ENCODE measurements around the gene LBP.
"Not testable (repeated sequence)": the region's sequence is repeated elsewhere in the genome, so short reads cannot be mapped to it uniquely, and the experiment has no call there.

The LBP gene

GRCh38 chr20:38402089-38402488 lies 55.8 kb downstream of the LBP start:
- no peak for DNase-seq

- DNase-seq = no peak
Observed at GRCh38 chr20:38402816-38403215, 56.5 kb downstream of the LBP start.

- no peak for DNase-seq
Observed at GRCh38 chr20:38404016-38404415, 57.7 kb downstream of the LBP start.

- no peak for DNase-seq
Observed at GRCh38 chr20:38405132-38405531, 58.9 kb downstream of the LBP start.

GRCh38 chr20:38406476-38406875 lies 60.2 kb downstream of the LBP start:
- DNase-seq = no peak

- no peak for DNase-seq
Observed at GRCh38 chr20:38407321-38407720, 61.0 kb downstream of the LBP start.

- DNase-seq = not testable (repeated sequence)
Observed at GRCh38 chr20:38407822-38408221, 61.5 kb downstream of the LBP start.

- no peak for DNase-seq
Observed at GRCh38 chr20:38412877-38413577, 66.7 kb downstream of the LBP start.

- DNase-seq = no peak
Observed at GRCh38 chr20:38414769-38415450, 68.6 kb downstream of the LBP start.

- DNase-seq = no peak
Observed at GRCh38 chr20:38418509-38419204, 72.4 kb downstream of the LBP start.

GRCh38 chr20:38420388-38421085 lies 74.3 kb downstream of the LBP start:
- no peak for DNase-seq

- DNase-seq = no peak
Observed at GRCh38 chr20:38421915-38422314, 75.6 kb downstream of the LBP start.

- no peak for DNase-seq
Observed at GRCh38 chr20:38423541-38423940, 77.3 kb downstream of the LBP start.

- no peak for DNase-seq
Observed at GRCh38 chr20:38424401-38424800, 78.1 kb downstream of the LBP start.

GRCh38 chr20:38426006-38426897 lies 80.0 kb downstream of the LBP start:
- no peak for DNase-seq

Data from NCI-H1930 (cell line).